Immature natural killer cell (primary cell): ENCODE results near the gene SYTL1. TPM values are rescaled to one million over a fixed set of nuclear protein-coding genes. Genes with fewer than 3 reads are reported as not detected.

Experiments used
- DNase-seq, 3 donors: peaks; one replicate each; pipeline ENCODE4 v3.0.0; 2022; ENCODE audit warnings: mixed read lengths in 1 of 3
- H3K27ac Mint-ChIP-seq, 6 donors: one replicate each; pipeline ENCODE4 v1.8.0; 2020; ENCODE audit warnings: mixed read lengths in 6 of 6, mild to moderate bottlenecking in 5 of 6, inconsistent platforms in 4 of 6, moderate library complexity in 3 of 6
- H3K27me3 Mint-ChIP-seq, 3 donors: one replicate each; pipeline ENCODE4 v1.8.0; 2020 to 2021; ENCODE audit warnings: low read depth in 3 of 3, mild to moderate bottlenecking in 3 of 3, mixed read lengths in 3 of 3, moderate library complexity in 3 of 3, inconsistent platforms in 1 of 3
- H3K36me3 Mint-ChIP-seq, 3 donors: one replicate each; pipeline ENCODE4 v1.8.0; 2020; ENCODE audit warnings: mixed read lengths in 3 of 3, inconsistent platforms in 2 of 3, mild to moderate bottlenecking in 2 of 3
- H3K4me1 Mint-ChIP-seq, 2 donors: one replicate each; pipeline ENCODE4 v1.8.0; 2020; ENCODE audit warnings: inconsistent platforms in 2 of 2, mild to moderate bottlenecking in 2 of 2, mixed read lengths in 2 of 2, moderate library complexity in 1 of 2
- H3K4me3 Mint-ChIP-seq, 5 donors: one replicate each; pipeline ENCODE4 v1.8.0; 2020; ENCODE audit warnings: mild to moderate bottlenecking in 5 of 5, mixed read lengths in 5 of 5, inconsistent platforms in 3 of 5, moderate library complexity in 3 of 5
- H3K9me3 Mint-ChIP-seq, 6 donors: one replicate each; pipeline ENCODE4 v1.8.0; 2020; ENCODE audit warnings: mild to moderate bottlenecking in 6 of 6, mixed read lengths in 6 of 6, inconsistent platforms in 4 of 6, moderate library complexity in 3 of 6
- polyA plus RNA-seq, 3 donors: library from polyadenylated mRNA; unstranded; fragments of 300-500 nt; fragmentation: Illumina TruSeq; gene quantifications; one replicate each; pipeline ENCODE4 v1.2.3, GENCODE V29; 2021

The SYTL1 gene
- polyA plus RNA-seq, 3 donors from 2014 or later = 157 to 211 (median 158) TPM

DNA sequence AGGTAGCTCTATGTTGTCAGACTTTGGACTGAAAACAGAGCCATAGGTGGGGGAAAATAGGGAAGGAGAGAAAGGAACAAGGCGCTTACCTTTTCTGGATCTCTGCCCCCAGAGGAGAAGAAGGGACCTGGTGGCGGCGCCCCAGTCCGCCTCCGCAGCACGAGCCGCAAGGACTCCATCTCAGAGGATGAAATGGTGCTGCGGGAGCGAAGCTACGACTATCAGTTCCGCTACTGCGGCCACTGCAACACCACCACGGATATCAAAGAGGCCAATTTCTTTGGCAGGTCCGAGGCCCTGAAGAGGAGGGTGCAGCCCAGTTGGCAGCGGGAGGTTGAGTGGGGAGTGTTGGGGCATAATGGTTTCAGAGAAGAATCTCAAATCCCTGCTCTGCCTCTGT is 38.3 kb upstream of the SYTL1 start:
- Mint-ChIP-seq H3K4me1 (peaks cover 0 to 3% of the 10 kb centered on the region in 2 donors), H3K27ac (no peak overlapping the region), H3K4me3 (no peak overlapping the region), H3K9me3 (no peaks in the 10 kb centered on the region), H3K27me3 (peaks cover 1 to 2% (median 2%) of the 10 kb centered on the region in 3 donors), H3K36me3 (peaks cover 4 to 18% (median 9%) of the 10 kb centered on the region in 3 donors)
- no peak for DNase-seq

- Mint-ChIP-seq H3K4me1 (no peaks in the 10 kb centered on the region), H3K9me3 (no peaks in the 10 kb centered on the region), H3K27me3 (peaks cover 0 to 2% (median 1%) of the 10 kb centered on the region in 3 donors), H3K4me3 (no peak overlapping the region), H3K27ac (no peak overlapping the region), H3K36me3 (peaks cover 4 to 19% (median 8%) of the 10 kb centered on the region in 3 donors)
- no peak for DNase-seq
Measured at GRCh38 chr1:27306071-27306470, 35.8 kb upstream of the SYTL1 start.

- H3K27ac Mint-ChIP-seq = no peak overlapping the region
- no peaks in the 10 kb centered on the region for H3K4me1 Mint-ChIP-seq
- no peaks in the 10 kb centered on the region for H3K9me3 Mint-ChIP-seq
- H3K4me3 Mint-ChIP-seq = no peak overlapping the region
- peaks cover 1 to 16% (median 8%) of the 10 kb centered on the region in 3 donors for H3K36me3 Mint-ChIP-seq
- peaks cover 0 to 2% (median 1%) of the 10 kb centered on the region in 3 donors for H3K27me3 Mint-ChIP-seq
- no peak for DNase-seq
Measured at GRCh38 chr1:27306892-27307761, 34.7 kb upstream of the SYTL1 start.

DNA sequence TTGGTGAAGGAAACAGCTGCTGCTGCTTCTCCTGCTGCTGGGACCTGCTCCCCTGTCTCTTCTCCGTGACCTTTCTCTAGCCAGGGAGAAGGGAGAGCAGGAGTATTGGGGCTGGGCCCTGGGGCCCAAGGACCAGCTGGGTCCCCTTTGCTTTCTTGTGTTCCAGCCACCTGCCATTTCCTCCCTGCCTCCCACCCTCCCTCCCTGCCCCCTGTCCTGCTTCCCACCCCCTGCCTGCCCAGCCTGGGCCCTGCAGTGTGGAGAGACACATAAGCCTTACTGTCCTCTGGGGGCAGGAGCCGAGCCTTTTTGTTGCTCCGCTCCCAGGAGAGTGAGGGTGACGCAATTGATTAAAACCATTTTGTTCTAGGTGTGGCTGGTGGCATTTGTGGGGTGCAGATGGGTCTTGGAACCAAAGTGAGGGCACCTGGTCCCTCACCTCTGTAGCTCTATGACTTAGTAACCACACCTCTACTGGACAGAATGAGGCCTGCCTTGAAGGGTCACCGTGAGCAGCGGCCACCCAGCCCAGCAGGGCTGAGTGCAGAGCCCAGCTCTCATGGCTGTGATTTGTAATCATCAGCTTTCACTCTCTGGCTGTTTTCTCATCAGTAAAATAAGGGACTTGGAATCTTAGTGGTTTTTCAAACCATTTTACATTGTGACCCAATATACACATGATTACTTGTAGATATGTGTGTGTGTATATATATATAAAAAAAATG is 33.8 kb upstream of the SYTL1 start:
- Mint-ChIP-seq H3K9me3 (no peaks in the 10 kb centered on the region), H3K4me3 (no peak overlapping the region), H3K36me3 (peaks cover 0 to 14% (median 8%) of the 10 kb centered on the region in 3 donors), H3K27me3 (peaks cover 0 to 2% (median 1%) of the 10 kb centered on the region in 3 donors), H3K27ac (peak overlapping the region in 1 of 6 donors; percentile 62), H3K4me1 (no peaks in the 10 kb centered on the region)
- DNase-seq = no peak

DNA sequence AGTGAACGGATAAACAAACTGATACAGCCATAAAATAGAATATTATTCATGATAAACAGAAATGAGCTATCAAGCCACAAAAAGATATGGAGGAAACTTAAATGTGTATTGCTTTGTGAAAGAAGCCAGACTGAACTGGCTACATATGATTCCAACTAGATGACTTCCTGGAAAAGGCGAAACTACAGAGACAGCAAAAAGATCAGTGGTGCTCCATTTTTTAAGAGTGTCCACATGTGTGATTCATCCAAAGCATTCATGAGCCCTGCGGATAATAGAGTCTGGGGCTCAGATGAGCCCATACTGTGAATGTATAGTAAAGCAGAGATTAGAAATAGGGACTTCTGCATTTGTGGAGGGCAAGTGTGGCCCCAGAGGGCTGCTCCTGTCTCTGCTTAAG is 27.7 kb upstream of the SYTL1 start:
- Mint-ChIP-seq H3K27ac (peak overlapping the region in 1 of 6 donors; percentile 68), H3K4me1 (no peaks in the 10 kb centered on the region), H3K27me3 (peaks cover 0 to 6% (median 4%) of the 10 kb centered on the region in 3 donors), H3K4me3 (no peak overlapping the region), H3K36me3 (peaks cover 0 to 7% (median 3%) of the 10 kb centered on the region in 3 donors), H3K9me3 (peaks cover 0 to 2% (median 0%) of the 10 kb centered on the region in 6 donors)
- DNase-seq = no peak

GRCh38 chr1:27314737-27315136 is 27.1 kb upstream of the SYTL1 start:
- Mint-ChIP-seq H3K27ac (no peak overlapping the region), H3K4me1 (no peaks in the 10 kb centered on the region), H3K36me3 (peaks cover 0 to 7% (median 3%) of the 10 kb centered on the region in 3 donors), H3K4me3 (no peak overlapping the region), H3K9me3 (peaks cover 0 to 2% (median 0%) of the 10 kb centered on the region in 6 donors), H3K27me3 (peaks cover 0 to 8% (median 4%) of the 10 kb centered on the region in 3 donors)
- DNase-seq = no peak

- DNase-seq = no peak
- no peaks in the 10 kb centered on the region for H3K36me3 Mint-ChIP-seq
- H3K27me3 Mint-ChIP-seq = peaks cover 4 to 16% (median 5%) of the 10 kb centered on the region in 3 donors
- H3K4me1 Mint-ChIP-seq = peaks cover 6% of the 10 kb centered on the region in 2 donors
- no peak overlapping the region for H3K4me3 Mint-ChIP-seq
- H3K27ac Mint-ChIP-seq = no peak overlapping the region
- H3K9me3 Mint-ChIP-seq = peaks cover 0 to 2% (median 0%) of the 10 kb centered on the region in 6 donors
Measured at GRCh38 chr1:27316860-27317259, 25.0 kb upstream of the SYTL1 start.

GRCh38 chr1:27318136-27318535 is 23.7 kb upstream of the SYTL1 start:
- Mint-ChIP-seq H3K4me3 (no peak overlapping the region), H3K27ac (peak overlapping the region in 3 of 6 donors; percentile 11 to 42 (median 13)), H3K27me3 (peaks cover 4 to 18% (median 5%) of the 10 kb centered on the region in 3 donors), H3K4me1 (peaks cover 17 to 18% of the 10 kb centered on the region in 2 donors), H3K36me3 (no peaks in the 10 kb centered on the region), H3K9me3 (peaks cover 0 to 2% (median 0%) of the 10 kb centered on the region in 6 donors)
- DNase-seq = no peak

DNA sequence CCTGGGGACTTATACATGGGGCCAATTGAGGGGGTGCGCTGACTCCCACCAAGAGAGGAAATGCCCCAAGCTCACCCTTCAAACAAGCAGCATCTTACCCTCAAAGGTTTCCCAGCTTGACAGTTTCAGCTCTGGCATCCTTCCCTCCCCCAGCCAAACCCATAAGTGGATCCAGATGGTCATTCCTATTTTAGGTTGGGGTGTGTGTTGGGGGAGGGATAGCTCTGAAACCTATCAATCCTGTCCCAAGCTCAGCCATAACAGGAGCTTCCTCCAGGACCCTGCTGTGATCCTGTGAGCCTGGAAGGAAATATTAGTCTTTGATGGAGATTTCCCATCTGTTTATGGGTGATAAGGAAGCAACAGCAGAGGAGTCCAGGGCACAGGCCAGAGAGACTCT is 23.2 kb upstream of the SYTL1 start:
- no peak overlapping the region for H3K27ac Mint-ChIP-seq
- H3K4me1 Mint-ChIP-seq = peaks cover 21 to 23% of the 10 kb centered on the region in 2 donors
- peaks cover 0 to 2% (median 0%) of the 10 kb centered on the region in 6 donors for H3K9me3 Mint-ChIP-seq
- no peaks in the 10 kb centered on the region for H3K36me3 Mint-ChIP-seq
- no peak for DNase-seq
- H3K4me3 Mint-ChIP-seq = no peak overlapping the region
- peaks cover 4 to 18% (median 5%) of the 10 kb centered on the region in 3 donors for H3K27me3 Mint-ChIP-seq

GRCh38 chr1:27321813-27322568 is 19.8 kb upstream of the SYTL1 start, which contains the start of gene TMEM222:
Gene TMEM222, plus strand, starts transcription at chr1:27322163. Its CDS starts 35 bp downstream, at chr1:27322198.
- Mint-ChIP-seq H3K27ac (peak within 1 kb of the TSS; percentile 93 to 97 (median 95)), H3K27me3 (peaks cover 0 to 18% (median 5%) of the 10 kb centered on the region in 3 donors), H3K4me1 (peaks cover 49 to 55% of the 10 kb centered on the region in 2 donors), H3K4me3 (peak within 1 kb of the TSS; percentile 94 to 97 (median 96)), H3K9me3 (peaks cover 0 to 2% (median 0%) of the 10 kb centered on the region in 6 donors), H3K36me3 (peaks cover 0 to 15% (median 0%) of the 10 kb centered on the region in 3 donors)
- peak; percentile 96 to 97 (median 97) for DNase-seq

- Mint-ChIP-seq H3K27ac (peak overlapping the region; percentile 93 to 97 (median 95)), H3K4me1 (peaks cover 51 to 60% of the 10 kb centered on the region in 2 donors), H3K36me3 (peaks cover 0 to 15% (median under 1%) of the 10 kb centered on the region in 3 donors), H3K4me3 (peak overlapping the region; percentile 94 to 97 (median 96)), H3K9me3 (peaks cover 0 to 2% (median 0%) of the 10 kb centered on the region in 6 donors), H3K27me3 (peaks cover 0 to 18% (median 5%) of the 10 kb centered on the region in 3 donors)
- DNase-seq = no peak
Measured at GRCh38 chr1:27322569-27323240, 19.1 kb upstream of the SYTL1 start.

GRCh38 chr1:27325286-27325685 is 16.5 kb upstream of the SYTL1 start:
- no peaks in the 10 kb centered on the region for H3K9me3 Mint-ChIP-seq
- H3K4me3 Mint-ChIP-seq = peak overlapping the region in 1 of 5 donors; percentile 12
- peaks cover 0 to 10% (median 5%) of the 10 kb centered on the region in 3 donors for H3K27me3 Mint-ChIP-seq
- H3K36me3 Mint-ChIP-seq = peaks cover 0 to 15% (median 6%) of the 10 kb centered on the region in 3 donors
- DNase-seq = no peak
- peaks cover 64 to 79% of the 10 kb centered on the region in 2 donors for H3K4me1 Mint-ChIP-seq
- peak overlapping the region in 2 of 6 donors; percentile 20 to 68 for H3K27ac Mint-ChIP-seq
